HL-60 (cell line): ENCODE results near the gene MTHFD1L.

ENCODE experiments used
- DNase-seq, 2 experiments: peaks; one replicate each; pipeline ENCODE4 v3.0.0-alpha.2; 2010 to 2020; ENCODE audit warnings: low read depth in 1 of 2, low spot score in 1 of 2
- H3K27ac ChIP-seq: fragments of 250-450 bp; sonication (Bioruptor Pico); replicated peaks from 2 replicates; pipeline ENCODE4 v1.5.1; 2020; ENCODE audit warnings: mild to moderate bottlenecking, moderate library complexity
- H3K27me3 ChIP-seq: fragments of 250-450 bp; sonication (Bioruptor Pico); 2 replicates; pipeline ENCODE4 v1.5.1; 2021; ENCODE audit warnings: mild to moderate bottlenecking, moderate library complexity; ENCODE audit not compliant: insufficient read depth, poor library complexity, severe bottlenecking
- H3K4me3 ChIP-seq: replicated peaks from 2 replicates; pipeline ENCODE4 v1.5.1; 2011; ENCODE audit warnings: mild to moderate bottlenecking, control low read depth, low read length; ENCODE audit not compliant: insufficient read depth
- CTCF ChIP-seq: IDR thresholded peaks from one replicate; pipeline ENCODE4 v1.5.1; 2011; ENCODE audit warnings: low read length, control low read depth, inconsistent platforms; ENCODE audit not compliant: insufficient read depth
- GABPA ChIP-seq: IDR thresholded peaks from 2 replicates; pipeline ENCODE4 v1.6.1; 2012; ENCODE audit warnings: low read depth
- POLR2AphosphoS5 ChIP-seq: IDR thresholded peaks from 2 replicates; pipeline ENCODE4 v1.6.1; 2012; ENCODE audit warnings: low read depth
- SPI1 ChIP-seq: IDR thresholded peaks from 2 replicates; pipeline ENCODE4 v1.6.1; 2012; ENCODE audit warnings: low read depth, mild to moderate bottlenecking, borderline replicate concordance
- TF ChIP-seq, protein P1 (sequence below): IDR thresholded peaks from 2 replicates; pipeline ENCODE4 v1.6.1; 2012; ENCODE audit warnings: low read depth; ENCODE audit not compliant: insufficient replicate concordance

Gene MTHFD1L

GRCh38 chr6:150987371-150987828, 121.9 kb downstream of the MTHFD1L start:
- Histone ChIP-seq H3K4me3 (no peak overlapping the region), H3K27ac (no peak overlapping the region), H3K27me3 (no peaks in the 10 kb centered on the region)
- TF ChIP-seq GABPA (no peak), SPI1 (no peak), CTCF (no peak), POLR2AphosphoS5 (no peak)
- TF ChIP-seq, protein P1, sequence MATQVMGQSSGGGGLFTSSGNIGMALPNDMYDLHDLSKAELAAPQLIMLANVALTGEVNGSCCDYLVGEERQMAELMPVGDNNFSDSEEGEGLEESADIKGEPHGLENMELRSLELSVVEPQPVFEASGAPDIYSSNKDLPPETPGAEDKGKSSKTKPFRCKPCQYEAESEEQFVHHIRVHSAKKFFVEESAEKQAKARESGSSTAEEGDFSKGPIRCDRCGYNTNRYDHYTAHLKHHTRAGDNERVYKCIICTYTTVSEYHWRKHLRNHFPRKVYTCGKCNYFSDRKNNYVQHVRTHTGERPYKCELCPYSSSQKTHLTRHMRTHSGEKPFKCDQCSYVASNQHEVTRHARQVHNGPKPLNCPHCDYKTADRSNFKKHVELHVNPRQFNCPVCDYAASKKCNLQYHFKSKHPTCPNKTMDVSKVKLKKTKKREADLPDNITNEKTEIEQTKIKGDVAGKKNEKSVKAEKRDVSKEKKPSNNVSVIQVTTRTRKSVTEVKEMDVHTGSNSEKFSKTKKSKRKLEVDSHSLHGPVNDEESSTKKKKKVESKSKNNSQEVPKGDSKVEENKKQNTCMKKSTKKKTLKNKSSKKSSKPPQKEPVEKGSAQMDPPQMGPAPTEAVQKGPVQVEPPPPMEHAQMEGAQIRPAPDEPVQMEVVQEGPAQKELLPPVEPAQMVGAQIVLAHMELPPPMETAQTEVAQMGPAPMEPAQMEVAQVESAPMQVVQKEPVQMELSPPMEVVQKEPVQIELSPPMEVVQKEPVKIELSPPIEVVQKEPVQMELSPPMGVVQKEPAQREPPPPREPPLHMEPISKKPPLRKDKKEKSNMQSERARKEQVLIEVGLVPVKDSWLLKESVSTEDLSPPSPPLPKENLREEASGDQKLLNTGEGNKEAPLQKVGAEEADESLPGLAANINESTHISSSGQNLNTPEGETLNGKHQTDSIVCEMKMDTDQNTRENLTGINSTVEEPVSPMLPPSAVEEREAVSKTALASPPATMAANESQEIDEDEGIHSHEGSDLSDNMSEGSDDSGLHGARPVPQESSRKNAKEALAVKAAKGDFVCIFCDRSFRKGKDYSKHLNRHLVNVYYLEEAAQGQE: no peak
- no peak for DNase-seq

DNA sequence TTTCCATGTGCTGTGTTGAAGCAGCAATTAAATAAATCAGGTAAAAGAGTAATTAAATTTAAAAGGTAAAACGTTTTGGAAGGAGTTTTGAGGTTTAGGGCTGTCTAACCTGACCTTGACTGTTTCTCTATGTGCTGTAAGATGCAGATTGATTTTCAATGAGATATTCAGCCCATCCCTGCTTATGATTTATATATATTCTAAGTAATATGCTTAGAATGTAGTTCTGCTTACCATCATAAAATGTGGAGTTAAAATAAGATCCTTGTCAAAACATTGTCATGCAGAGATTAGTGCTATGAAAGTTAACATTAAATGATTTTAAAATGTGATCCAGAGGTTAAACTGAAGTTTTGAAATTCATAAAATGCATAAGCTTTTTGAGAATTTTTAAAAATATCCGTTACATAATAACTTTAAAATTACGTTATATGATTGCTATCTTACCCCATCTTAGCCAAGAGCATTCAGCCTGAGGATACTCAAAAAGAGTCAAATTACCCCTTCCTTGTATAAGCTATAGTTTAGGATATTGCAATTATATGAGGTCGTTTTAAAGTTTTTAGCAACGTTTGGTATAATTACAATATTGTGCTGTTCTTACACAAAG, 122.5 kb downstream of the MTHFD1L start:
- TF ChIP-seq POLR2AphosphoS5 (no peak), CTCF (no peak), SPI1 (no peak), GABPA (no peak)
- TF ChIP-seq, protein P1: no peak
- Histone ChIP-seq H3K27ac (no peak overlapping the region), H3K27me3 (no peaks in the 10 kb centered on the region), H3K4me3 (no peak overlapping the region)
- no peak for DNase-seq

- H3K27me3 ChIP-seq: no peaks in the 10 kb centered on the region
- no peak overlapping the region for H3K27ac ChIP-seq
- DNase-seq: no peak
- TF ChIP-seq CTCF (no peak), GABPA (no peak), POLR2AphosphoS5 (no peak), SPI1 (no peak)
- TF ChIP-seq, protein P1: no peak
- H3K4me3 ChIP-seq: no peak overlapping the region
Measured at GRCh38 chr6:150991487-150991886, 126.0 kb downstream of the MTHFD1L start.
